Retinal pigment epithelial cell (primary cell): ENCODE measurements around the gene DNAJC7.

ENCODE experiments used
- DNase-seq: peaks from one replicate; pipeline ENCODE4 v3.0.0-alpha.2; 2010; ENCODE audit warnings: low read depth
- H3K4me3 ChIP-seq: 2 replicates; pipeline ENCODE4 v1.5.1; 2011; ENCODE audit warnings: mild to moderate bottlenecking, low read length, control low read depth, moderate library complexity
- CTCF ChIP-seq: conservative IDR thresholded peaks from 2 replicates; pipeline ENCODE4 v1.5.1; 2011; ENCODE audit warnings: low read depth, low read length, control low read depth, inconsistent platforms

The DNAJC7 gene

DNA sequence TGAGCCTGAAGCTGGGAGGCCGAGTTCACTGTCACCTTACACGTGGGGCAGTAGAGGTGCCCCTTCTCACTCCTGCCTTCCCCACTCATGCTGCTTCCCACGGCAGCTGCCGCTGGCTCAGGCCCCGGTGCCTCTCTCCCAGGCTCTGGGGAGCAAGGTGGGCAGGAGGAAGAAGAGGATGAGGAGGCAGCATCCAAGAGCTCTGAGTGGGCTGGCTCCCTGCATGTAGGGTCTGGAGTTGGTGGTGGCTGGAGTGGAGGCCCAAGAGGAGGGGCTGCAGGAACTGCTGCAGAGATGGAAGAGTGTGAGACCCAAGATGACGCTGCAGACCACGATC lies 11.5 kb upstream of the DNAJC7 start:
- no peak overlapping the region for H3K4me3 ChIP-seq
- DNase-seq, result no peak
- TF ChIP-seq CTCF, result no peak

DNA sequence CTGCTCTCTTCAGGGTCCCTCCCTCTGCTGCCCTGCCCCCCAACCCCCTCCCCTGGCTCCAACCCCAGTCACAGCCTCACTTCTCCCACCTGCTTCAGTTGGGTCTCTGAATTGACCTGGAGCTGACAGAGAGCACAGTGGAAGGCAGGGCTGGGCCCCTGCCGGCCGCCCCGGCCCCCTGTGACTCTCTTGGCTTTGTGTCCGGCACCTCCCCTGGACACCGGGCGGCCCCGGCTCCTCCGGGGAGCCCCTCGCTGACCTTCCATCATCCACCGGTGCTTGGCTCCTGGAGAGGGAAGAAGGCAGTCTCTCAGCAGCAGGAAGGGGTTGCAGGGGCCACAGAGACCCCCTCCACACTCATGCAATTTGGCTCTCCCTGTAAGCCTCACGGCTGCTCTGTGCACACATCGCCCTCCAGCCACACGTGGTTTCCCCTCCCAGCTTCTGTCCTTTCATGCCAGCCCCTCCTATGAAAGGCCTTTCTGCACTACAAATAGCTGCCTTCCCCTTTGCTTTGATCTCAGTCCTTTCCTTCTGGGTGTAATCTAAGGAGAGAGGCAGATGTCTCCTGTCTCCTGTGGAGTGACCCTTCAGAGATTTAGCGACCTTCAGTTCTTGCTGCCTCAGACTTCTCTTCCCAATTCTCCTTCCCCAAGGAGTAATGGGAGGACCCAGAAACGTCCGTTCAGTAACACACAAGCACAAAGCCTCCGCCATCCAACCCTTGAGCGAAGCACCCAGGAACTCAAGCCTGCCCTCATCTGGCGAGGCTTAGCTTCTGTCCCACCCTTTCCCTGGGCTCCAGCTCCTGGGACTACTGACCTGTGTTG lies 10.9 kb upstream of the DNAJC7 start:
- no peak for DNase-seq
- peak; percentile 38 for TF ChIP-seq CTCF
- no peak overlapping the region for H3K4me3 ChIP-seq

GRCh38 chr17:42027590-42027889 lies 10.3 kb upstream of the DNAJC7 start:
- no peak for TF ChIP-seq CTCF
- no peak for DNase-seq
- no peak overlapping the region for H3K4me3 ChIP-seq

DNA sequence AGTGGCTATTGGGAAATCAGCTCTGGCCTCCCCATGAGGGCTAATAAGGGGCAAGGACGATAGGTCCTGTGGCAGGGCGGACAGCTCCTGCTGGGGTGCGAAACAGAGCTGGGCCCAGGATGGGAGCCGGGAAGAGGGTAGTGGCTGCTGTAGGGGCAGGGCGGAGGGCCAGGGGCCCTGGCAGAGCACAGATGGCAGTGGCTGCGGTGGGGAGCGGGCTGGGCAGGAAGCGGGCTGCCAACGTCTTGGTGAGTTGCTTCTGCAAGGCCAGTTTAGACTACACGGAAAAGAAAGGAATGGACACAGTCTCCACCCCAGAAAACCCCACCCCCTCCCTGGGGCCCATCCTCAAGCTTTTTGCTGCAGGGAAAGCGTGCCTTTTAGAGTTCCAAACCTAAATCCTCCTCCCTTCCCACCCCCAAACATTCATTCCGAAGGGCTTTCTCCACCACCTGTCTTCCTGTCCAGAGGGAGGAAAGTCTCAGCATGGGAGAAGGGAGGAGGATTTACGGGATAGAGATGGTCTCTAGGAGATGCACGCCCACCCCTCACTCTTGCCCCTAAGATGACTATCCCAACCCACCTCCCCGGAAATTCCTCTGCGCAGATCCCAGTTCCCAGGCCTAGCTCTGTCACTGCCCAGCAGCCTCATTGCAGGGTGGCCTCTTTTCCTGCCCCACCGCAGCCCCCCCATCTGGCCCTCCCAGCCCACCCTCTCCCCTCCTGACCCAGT lies 9.8 kb upstream of the DNAJC7 start:
- H3K4me3 ChIP-seq, result no peak overlapping the region
- TF ChIP-seq CTCF, result no peak
- no peak for DNase-seq

GRCh38 chr17:42025936-42026335 lies 8.7 kb upstream of the DNAJC7 start:
- H3K4me3 ChIP-seq, result no peak overlapping the region
- DNase-seq, result no peak
- no peak for TF ChIP-seq CTCF

DNA sequence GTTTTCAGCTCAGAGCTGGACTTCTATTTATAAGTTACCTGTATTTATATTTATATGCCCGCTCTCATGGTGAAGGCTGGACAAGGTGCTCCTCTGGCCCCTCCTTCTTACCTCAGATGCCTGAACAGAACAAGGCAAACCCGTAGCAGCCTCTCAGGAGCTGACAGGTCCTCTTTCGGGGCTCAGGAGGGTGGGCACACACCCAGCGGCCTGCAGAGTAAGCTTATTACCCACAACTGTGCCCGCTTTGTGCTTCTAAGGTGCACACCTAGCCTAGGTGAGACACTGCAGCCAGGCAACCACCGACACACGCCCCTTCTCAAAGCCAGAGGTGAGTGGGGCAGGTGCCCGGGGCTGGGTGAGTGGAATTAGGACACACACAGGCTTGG lies 7.9 kb upstream of the DNAJC7 start:
- DNase-seq, result no peak
- no peak for TF ChIP-seq CTCF
- H3K4me3 ChIP-seq, result no peak overlapping the region
